Measurements from ENCODE around the gene SHC4.
A peak's percentile ranks its signal among the peaks of the same experiment; 100 is the strongest.

Gene SHC4

DNA sequence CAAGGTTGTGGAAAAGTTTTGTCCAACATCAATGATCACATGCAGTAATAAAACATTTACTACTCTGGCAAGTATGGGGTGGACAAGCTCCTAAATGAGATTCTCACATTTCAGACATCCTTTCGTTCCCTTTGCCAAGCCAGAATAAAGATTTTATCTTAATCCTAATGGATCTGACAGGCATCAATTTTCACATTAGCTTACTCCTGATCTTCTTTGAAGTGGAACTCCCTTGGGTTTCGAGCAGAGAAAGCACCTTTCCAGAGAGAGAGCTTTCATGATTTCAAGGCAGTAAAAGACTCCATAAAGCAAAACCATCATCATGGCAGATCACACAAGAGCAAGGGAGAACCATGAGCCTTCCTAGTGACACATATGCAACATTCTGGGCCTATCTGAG, 113.1 kb downstream of the SHC4 start:
- DNase-seq (ENCODE audit: low read depth in 3 of 3): no peak

DNA sequence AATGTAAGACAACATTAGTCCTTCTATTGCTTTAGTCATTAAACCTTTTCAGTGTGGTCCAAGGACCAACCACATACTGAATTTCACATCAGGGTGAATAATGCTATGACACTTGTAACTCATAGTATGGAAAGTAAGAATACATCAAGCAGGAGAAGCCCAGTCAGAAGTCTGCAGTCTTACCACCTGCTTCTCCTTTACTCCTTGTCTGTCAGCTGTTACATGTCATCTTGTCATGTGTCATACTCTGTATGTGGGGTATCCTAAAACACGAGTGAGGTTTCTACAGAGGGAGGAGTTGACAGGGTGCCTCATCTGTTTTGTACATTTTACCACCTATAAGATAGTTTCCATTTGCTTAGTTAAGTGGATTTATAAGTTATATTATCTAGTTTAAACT, 118.6 kb downstream of the SHC4 start:
- DNase-seq (ENCODE audit: low read depth in 3 of 3): no peak

DNA sequence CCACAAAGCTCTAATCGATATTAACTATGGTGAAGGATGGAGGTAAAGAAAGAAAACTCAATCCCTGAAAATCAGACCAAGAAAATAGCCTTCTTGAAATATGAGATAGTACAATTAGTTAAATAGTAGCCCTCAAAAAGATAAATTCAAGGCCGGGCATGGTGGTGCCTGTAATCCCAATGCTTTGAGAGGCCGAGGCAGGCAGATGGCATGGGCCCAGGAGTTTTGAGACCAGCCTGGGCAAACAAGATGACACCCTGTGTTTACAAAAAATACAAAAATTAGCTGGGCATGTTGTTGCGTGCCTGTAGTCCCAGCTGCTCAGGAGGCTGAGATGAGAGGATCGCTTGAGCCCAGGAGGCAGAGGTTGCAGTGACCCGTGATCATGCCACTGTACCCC, 121.2 kb downstream of the SHC4 start:
- DNase-seq (ENCODE audit: low read depth in 3 of 3): no peak

DNA sequence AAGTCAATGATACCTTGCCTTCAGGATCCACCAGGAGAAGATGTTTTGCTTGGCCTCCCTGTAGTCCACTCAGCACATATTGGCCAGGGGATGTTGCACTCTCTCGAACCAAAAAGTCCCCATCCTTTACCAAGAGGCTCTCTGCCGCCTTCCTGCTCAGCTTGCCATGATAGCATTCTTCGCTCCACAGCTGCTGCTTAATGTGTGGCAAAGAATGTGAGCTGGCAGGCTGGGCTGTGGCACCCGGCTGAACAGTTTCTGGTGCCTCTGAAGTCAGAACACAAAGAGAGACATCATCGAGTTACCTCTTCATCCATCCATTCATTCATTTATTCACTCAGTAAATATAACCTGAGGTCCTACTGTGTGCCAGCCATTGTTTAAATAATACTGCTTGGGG, 129.0 kb downstream of the SHC4 start:
- DNase-seq (ENCODE audit: low read depth in 3 of 3): no peak

DNA sequence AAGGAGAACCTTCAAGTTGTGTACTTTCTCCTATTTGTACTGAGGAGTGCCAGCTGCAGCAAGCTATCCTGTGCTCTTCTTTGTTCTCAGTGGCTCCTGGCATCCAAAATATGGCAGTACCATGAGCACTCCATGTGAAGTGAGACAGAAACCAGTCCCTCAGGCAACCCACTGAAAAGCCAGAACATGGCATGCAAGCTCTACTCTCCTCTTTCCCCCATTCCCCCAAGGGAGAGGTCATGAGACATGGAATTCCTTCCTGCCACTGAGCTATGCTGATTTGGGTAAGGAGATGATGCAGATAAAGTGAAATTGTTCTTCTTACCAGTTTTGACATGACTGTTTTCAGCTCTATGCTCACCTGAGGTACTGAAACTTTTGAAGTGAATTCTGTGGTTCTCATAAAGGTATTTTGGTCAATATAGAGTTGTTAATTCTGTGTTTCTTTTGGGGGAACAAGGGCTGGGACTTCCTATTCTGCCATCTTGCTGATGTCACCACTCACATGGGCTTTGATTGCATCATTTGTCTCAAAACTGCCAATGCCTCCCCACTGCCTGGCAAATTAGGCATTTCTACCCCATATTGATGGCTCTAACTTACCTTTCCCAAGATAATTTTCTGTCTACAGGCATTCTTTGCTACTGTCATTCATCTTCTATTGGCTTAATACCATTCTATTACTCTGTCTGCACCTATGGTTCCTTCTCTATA, 130.0 kb downstream of the SHC4 start:
- DNase-seq (ENCODE audit: low read depth in 3 of 3): no peak

GRCh38 chr15:48832648-48833047, 131.1 kb downstream of the SHC4 start:
- DNase-seq (ENCODE audit: low read depth in 3 of 3): no peak

DNA sequence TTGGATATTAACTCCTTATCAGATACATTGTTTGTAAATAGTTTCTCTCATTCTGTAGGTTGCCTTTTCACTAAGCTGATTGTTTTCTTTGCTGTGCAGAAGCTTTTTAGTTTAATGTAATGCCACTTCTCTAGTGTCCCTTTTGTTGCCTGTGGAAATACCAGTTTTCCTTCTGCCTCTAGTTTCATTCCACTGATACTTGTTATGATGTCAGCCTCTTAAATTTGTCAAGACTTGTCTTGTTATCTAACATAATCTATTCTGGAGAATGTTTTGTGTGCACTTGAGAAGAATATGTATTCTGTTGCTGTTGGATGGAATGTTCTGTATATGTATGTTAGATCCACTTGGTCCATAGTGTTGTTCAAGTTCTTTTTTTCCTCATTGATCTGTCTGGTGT, 134.8 kb downstream of the SHC4 start:
- no peak for DNase-seq (ENCODE audit: low read depth in 3 of 3)

DNA sequence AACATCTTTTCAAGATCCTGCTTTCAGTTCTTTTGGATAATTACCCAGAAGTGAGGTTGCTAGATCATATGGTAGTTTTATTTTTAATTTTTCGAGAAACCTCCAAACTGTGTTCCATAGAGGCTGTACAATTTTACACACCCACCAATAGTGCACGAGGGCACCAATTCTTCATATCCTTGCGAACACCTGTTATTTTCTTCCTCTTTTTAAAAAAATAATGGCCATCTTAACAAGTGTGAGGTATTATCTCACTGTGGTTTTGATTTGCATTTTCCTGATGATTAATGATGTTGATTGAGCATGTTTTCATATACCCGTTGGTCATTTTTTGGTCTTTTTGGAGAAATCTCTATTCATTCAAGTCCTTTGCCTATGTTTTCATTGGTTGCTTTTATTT, 135.2 kb downstream of the SHC4 start:
- no peak for DNase-seq (ENCODE audit: low read depth in 3 of 3)

DNA sequence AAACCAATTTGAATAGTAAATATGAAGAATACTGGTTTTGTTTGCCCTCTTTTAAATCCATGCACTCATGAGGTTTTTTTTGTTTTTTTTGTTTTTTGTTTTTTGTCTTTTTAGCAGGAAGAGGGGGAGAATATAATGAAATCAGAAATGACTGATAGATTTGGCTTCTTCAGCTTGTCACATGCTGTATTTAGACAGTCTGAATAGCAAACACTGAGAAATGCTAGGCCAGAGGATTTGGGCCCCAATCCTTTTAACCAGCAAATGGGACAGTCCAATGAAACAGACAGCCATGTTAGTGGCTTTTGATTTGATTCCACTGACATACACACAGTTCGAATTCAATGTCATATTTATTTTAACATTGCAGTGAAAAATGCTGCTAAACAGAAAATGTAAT, 138.6 kb downstream of the SHC4 start:
- no peak for DNase-seq (ENCODE audit: low read depth in 3 of 3)

GRCh38 chr15:48823706-48824105, 140.0 kb downstream of the SHC4 start:
- DNase-seq (ENCODE audit: low read depth in 3 of 3): no peak

DNA sequence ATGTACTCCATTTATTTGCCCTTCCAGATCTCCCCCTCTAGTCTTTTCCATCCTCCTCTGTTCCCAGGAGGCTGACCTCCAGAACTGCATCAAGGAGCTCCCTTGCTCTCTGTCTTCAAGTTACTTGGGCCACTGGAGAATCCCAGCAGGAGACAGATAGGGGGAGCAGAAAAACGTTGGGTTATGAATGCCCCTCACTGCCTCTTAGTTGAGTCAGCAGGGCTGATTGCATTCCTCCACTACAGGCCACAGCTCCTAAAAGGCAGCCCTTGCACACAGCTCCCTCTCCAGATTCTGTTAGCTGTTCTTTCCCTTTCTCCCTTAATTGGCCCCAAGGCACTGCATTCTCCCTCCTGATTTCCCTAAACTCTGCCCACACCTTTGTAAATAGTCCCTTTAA, 140.5 kb downstream of the SHC4 start:
- DNase-seq (ENCODE audit: low read depth in 3 of 3): no peak

GRCh38 chr15:48814286-48814685, 149.4 kb downstream of the SHC4 start:
- DNase-seq (ENCODE audit: low read depth in 3 of 3): no peak

GRCh38 chr15:48811325-48811958, 152.3 kb downstream of the SHC4 start:
- no peak for DNase-seq (ENCODE audit: low read depth in 3 of 3)

GRCh38 chr15:48810414-48811324, 153.1 kb downstream of the SHC4 start, which contains the start of gene CEP152:
CEP152 (minus strand) TSS chr15:48811069; CDS start chr15:48805649, 5,420 bp downstream.
- peak; percentile 94 to 97 (median 97) for DNase-seq (ENCODE audit: low read depth in 3 of 3)

GRCh38 chr15:48806151-48806550, 157.6 kb downstream of the SHC4 start:
- DNase-seq (ENCODE audit: low read depth in 3 of 3): no peak

DNA sequence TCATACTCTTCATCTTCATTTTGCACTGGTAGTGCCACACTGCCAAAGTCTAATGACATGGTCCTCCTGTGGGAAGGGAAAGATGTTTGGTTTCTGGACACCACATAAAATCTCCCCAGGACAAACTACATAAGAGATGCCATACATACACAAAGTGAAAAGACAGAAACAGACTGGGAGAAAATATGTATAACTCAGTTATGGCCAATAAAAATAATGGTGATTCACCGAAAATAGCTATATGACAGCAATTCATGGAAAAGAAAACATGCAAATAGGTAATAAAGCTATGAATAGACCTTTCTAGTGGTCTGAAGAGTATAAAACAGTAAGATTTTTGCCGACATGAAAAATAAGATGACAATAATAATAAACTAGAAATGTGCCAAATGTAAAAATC, 158.1 kb downstream of the SHC4 start:
- no peak for DNase-seq (ENCODE audit: low read depth in 3 of 3)

DNA sequence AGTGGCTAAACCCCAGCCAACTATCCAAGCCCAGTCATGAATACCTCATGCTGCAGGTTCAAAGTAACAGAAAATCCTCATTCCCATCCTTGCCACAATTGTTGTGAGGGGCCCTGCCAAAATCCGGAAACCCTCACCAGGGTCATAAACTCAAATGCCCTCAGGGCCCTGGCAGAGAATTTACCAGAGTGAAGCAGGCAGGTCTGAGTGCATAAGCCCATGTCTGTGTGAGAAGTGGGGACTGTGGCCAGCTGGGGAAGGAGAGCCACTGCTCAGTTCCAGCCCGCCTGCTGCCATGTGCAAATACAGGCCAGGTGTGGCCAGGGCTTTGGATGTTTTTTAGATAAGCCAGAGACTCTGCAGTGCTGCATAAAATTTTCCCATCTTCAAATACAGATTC, 159.8 kb downstream of the SHC4 start:
- no peak for DNase-seq (ENCODE audit: low read depth in 3 of 3)

GRCh38 chr15:48802867-48803266, 160.9 kb downstream of the SHC4 start:
- no peak for DNase-seq (ENCODE audit: low read depth in 3 of 3)

GRCh38 chr15:48802257-48802656, 161.5 kb downstream of the SHC4 start:
- DNase-seq (ENCODE audit: low read depth in 3 of 3): no peak

GRCh38 chr15:48800811-48801455, 162.8 kb downstream of the SHC4 start:
- no peak for DNase-seq (ENCODE audit: low read depth in 3 of 3)

GRCh38 chr15:48800245-48800644, 163.5 kb downstream of the SHC4 start:
- no peak for DNase-seq (ENCODE audit: low read depth in 3 of 3)

- DNase-seq (ENCODE audit: low read depth in 3 of 3): no peak
Observed at GRCh38 chr15:48798319-48798718, 165.4 kb downstream of the SHC4 start.
